ENCODE data around the gene CMTM1. TPM values are rescaled to one million over a fixed set of nuclear protein-coding genes. Genes with fewer than 3 reads are reported as not detected.

The CMTM1 gene
- polyA plus RNA-seq, 1 donor (not counting 4 experiments of a cell fraction or from before 2014, with no cell fraction given): 0.24 TPM

GRCh38 chr16:66587881-66588600, 21.8 kb downstream of the CMTM1 start:
- Histone ChIP-seq H3K36me3 (ENCODE audit: control insufficient read depth in 2 of 2, extremely low read depth in 1 of 2, insufficient read depth in 2 of 2, low read length in 2 of 2) (no peaks in the 10 kb centered on the region), H3K4me3 (ENCODE audit: control insufficient read depth in 2 of 3, extremely low read depth in 1 of 3, insufficient read depth in 2 of 3, low read depth in 1 of 3, low read length in 3 of 3) (no peak overlapping the region), H3K27me3 (ENCODE audit: control insufficient read depth, extremely low read depth, insufficient read depth, low read length) (no peaks in the 10 kb centered on the region), H2AFZ (ENCODE audit: control insufficient read depth, low read length) (no peak overlapping the region), H3K9ac (ENCODE audit: control insufficient read depth, extremely low read depth, insufficient read depth, low read length) (no peak overlapping the region), H3K4me2 (ENCODE audit: control insufficient read depth, extremely low read depth, insufficient read depth, low read depth, low read length) (no peak overlapping the region), H3K9me3 (ENCODE audit: control insufficient read depth, low read depth, low read length) (no peaks in the 10 kb centered on the region), H3K27ac (ENCODE audit: control insufficient read depth, insufficient read depth, low read length) (no peak overlapping the region), H3K79me2 (ENCODE audit: control insufficient read depth, insufficient read depth, low read length) (no peaks in the 10 kb centered on the region), H3K4me1 (ENCODE audit: control insufficient read depth, extremely low read depth, insufficient read depth, low read length) (no peaks in the 10 kb centered on the region), H4K20me1 (ENCODE audit: control insufficient read depth, extremely low read depth, insufficient read depth, low read length) (no peaks in the 10 kb centered on the region), H3K9me1 (ENCODE audit: control insufficient read depth, extremely low read depth, insufficient read depth, low read length) (no peaks in the 10 kb centered on the region)
- TF ChIP-seq EZH2 (IDR thresholded peaks at IDR 0.05; ENCODE audit: low read length): no peak
- TF ChIP-seq, protein P1, sequence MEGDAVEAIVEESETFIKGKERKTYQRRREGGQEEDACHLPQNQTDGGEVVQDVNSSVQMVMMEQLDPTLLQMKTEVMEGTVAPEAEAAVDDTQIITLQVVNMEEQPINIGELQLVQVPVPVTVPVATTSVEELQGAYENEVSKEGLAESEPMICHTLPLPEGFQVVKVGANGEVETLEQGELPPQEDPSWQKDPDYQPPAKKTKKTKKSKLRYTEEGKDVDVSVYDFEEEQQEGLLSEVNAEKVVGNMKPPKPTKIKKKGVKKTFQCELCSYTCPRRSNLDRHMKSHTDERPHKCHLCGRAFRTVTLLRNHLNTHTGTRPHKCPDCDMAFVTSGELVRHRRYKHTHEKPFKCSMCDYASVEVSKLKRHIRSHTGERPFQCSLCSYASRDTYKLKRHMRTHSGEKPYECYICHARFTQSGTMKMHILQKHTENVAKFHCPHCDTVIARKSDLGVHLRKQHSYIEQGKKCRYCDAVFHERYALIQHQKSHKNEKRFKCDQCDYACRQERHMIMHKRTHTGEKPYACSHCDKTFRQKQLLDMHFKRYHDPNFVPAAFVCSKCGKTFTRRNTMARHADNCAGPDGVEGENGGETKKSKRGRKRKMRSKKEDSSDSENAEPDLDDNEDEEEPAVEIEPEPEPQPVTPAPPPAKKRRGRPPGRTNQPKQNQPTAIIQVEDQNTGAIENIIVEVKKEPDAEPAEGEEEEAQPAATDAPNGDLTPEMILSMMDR (optimal IDR thresholded peaks at IDR 0.05 in 1 of 3, IDR thresholded peaks at IDR 0.05 in 1 of 3, conservative IDR thresholded peaks at IDR 0.05 in 1 of 3; ENCODE audit: extremely low read depth in 1 of 3, insufficient read depth in 2 of 3, low read length in 3 of 3): no peak
- dilution Hi-C loops (cut with MboI; ENCODE audit: extremely low pct_ligation_motif_present, low sequenced_read_pairs): no loop called here
- DNase-seq (ENCODE audit: low read depth, low spot score): no peak
- FAIRE-seq: no peak

DNA sequence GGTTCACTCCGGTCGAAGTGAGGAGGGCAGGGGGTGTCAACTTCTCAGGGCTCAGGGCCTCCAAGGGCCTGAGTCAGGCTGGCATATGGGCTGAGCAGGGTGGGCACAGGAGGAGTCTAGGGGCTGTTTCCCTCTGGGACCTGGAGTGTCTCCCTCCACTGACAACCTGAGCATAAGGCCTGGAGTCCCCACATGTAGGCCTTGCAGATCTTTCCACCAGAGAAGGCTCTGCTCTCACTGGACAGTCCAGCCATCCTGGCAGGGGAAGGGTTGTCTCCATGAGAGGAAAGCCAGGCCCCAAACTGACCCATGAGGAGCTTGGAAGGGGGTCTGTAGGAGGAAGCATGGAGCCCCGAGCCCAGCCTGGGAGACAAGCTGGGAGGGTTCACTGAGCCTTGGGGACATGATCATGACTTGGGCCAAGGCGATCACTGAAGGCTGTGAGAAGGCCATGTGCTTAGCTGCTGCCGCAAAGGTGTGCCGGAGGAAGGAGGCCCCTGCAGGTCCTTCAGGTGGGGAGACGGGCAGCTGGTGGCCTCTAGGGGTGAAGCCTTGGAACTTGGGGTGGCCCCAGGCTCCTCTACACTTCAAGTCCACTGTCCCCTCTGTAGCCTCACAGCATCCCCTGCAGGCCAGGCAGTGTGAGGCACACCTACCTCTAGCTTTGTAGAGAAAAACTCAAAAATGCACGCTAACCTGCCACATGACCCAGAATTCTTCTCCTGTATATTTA, 22.9 kb downstream of the CMTM1 start:
- Histone ChIP-seq H3K27me3 (ENCODE audit: control insufficient read depth, extremely low read depth, insufficient read depth, low read length) (no peaks in the 10 kb centered on the region), H3K79me2 (ENCODE audit: control insufficient read depth, insufficient read depth, low read length) (no peaks in the 10 kb centered on the region), H3K9ac (ENCODE audit: control insufficient read depth, extremely low read depth, insufficient read depth, low read length) (no peak overlapping the region), H3K9me1 (ENCODE audit: control insufficient read depth, extremely low read depth, insufficient read depth, low read length) (no peaks in the 10 kb centered on the region), H4K20me1 (ENCODE audit: control insufficient read depth, extremely low read depth, insufficient read depth, low read length) (no peaks in the 10 kb centered on the region), H3K4me1 (ENCODE audit: control insufficient read depth, extremely low read depth, insufficient read depth, low read length) (no peaks in the 10 kb centered on the region), H3K4me3 (ENCODE audit: control insufficient read depth in 2 of 3, extremely low read depth in 1 of 3, insufficient read depth in 2 of 3, low read depth in 1 of 3, low read length in 3 of 3) (no peak overlapping the region), H3K4me2 (ENCODE audit: control insufficient read depth, extremely low read depth, insufficient read depth, low read depth, low read length) (no peak overlapping the region), H2AFZ (ENCODE audit: control insufficient read depth, low read length) (no peak overlapping the region), H3K9me3 (ENCODE audit: control insufficient read depth, low read depth, low read length) (no peaks in the 10 kb centered on the region), H3K36me3 (ENCODE audit: control insufficient read depth in 2 of 2, extremely low read depth in 1 of 2, insufficient read depth in 2 of 2, low read length in 2 of 2) (no peaks in the 10 kb centered on the region), H3K27ac (ENCODE audit: control insufficient read depth, insufficient read depth, low read length) (no peak overlapping the region)
- DNase-seq (ENCODE audit: low read depth, low spot score) (no peak), FAIRE-seq (no peak)
- dilution Hi-C loops (cut with MboI; ENCODE audit: extremely low pct_ligation_motif_present, low sequenced_read_pairs): no loop called here
- TF ChIP-seq EZH2 (IDR thresholded peaks at IDR 0.05; ENCODE audit: low read length): no peak
- TF ChIP-seq, protein P1 (optimal IDR thresholded peaks at IDR 0.05 in 1 of 3, IDR thresholded peaks at IDR 0.05 in 1 of 3, conservative IDR thresholded peaks at IDR 0.05 in 1 of 3; ENCODE audit: extremely low read depth in 1 of 3, insufficient read depth in 2 of 3, low read length in 3 of 3): peak; percentile 55 to 74 (median 67)
